ENCODE data around the gene RRM2.

GRCh38 chr2:10137053-10137843 lies 14.7 kb downstream of the RRM2 start:
- TF ChIP-seq EZH2 (IDR thresholded peaks at IDR 0.05; ENCODE audit: insufficient read depth, poor library complexity, severe bottlenecking) (no peak), EZH2phosphoT487 (IDR thresholded peaks at IDR 0.05; ENCODE audit: insufficient read depth, low read depth) (no peak)

All from GM23248 (cell line).